A549 (cell line): Measurements from ENCODE around the gene FMNL2. TPM values are rescaled to one million over a fixed set of nuclear protein-coding genes. Genes with fewer than 3 reads are reported as not detected.

Source experiments
- ATAC-seq, 2 experiments: fragments of 200-7000 bp in 1 of 2; fragments of >200 bp in 1 of 2; cut with Nextera tagmentation in 1 of 2; cut with Tn5 transposase in 1 of 2; 3 replicates each; pipeline versions ENCODE4 v1.8.0 to v1.9.1; 2018 to 2020; ENCODE audit warnings: mild to moderate bottlenecking in 1 of 2, moderate library complexity in 1 of 2
- CTCF ChIA-PET: fragments of 300-600 bp; sonication (Branson Sonifier 250); formaldehyde crosslinking; extraction: SDS; loops from one replicate; lab custom pipeline; 2021; ENCODE audit warnings: antibody characterized with exemption, inconsistent platforms; lab: Yijun Ruan, JAX
- POLR2A ChIA-PET: fragments of 350-600 bp; formaldehyde crosslinking; extraction: SDS; loops from one replicate; lab custom pipeline; 2021; ENCODE audit warnings: antibody characterized with exemption, inconsistent platforms; lab: Yijun Ruan, JAX
- DNase-seq, 2 experiments: peaks; one replicate each; pipeline versions ENCODE4 v3.0.0 to v3.0.0-alpha.2; 2011 to 2016; ENCODE audit warnings: low read depth in 1 of 2, low spot score in 1 of 2
- FAIRE-seq: peaks from 2 replicates; lab custom pipeline; 2011; peaks lifted over from hg19 to GRCh38; lab: Jason Lieb, UNC
- H3K27ac ChIP-seq, 2 experiments: fragments of >200 bp; sonication (Bioruptor Twin); formaldehyde crosslinking; 3 replicates each; pipeline ENCODE4 v1.5.1; 2016 to 2017
- H3K4me1 ChIP-seq: fragments of >200 bp; sonication (Bioruptor Twin); formaldehyde crosslinking; 3 replicates; pipeline ENCODE4 v1.6.1; 2016
- H3K4me2 ChIP-seq: fragments of >200 bp; sonication (Bioruptor Twin); formaldehyde crosslinking; 3 replicates; pipeline ENCODE4 v1.6.1; 2016
- H3K4me3 ChIP-seq: fragments of >200 bp; sonication (Bioruptor Twin); formaldehyde crosslinking; 3 replicates; pipeline ENCODE4 v1.5.1; 2016
- H3K9me3 ChIP-seq: fragments of >200 bp; sonication (Bioruptor Twin); formaldehyde crosslinking; 3 replicates; pipeline ENCODE4 v1.6.1; 2016
- BHLHE40 ChIP-seq: IDR thresholded peaks from 2 replicates; pipeline ENCODE4 v1.6.1; 2012; ENCODE audit warnings: low read depth, low read length, inconsistent platforms
- CBX2 ChIP-seq: fragments of 200-600 bp; sonication (generic); IDR thresholded peaks from 2 replicates; pipeline ENCODE4 v1.6.1; 2016; ENCODE audit warnings: low read depth, mild to moderate bottlenecking, borderline replicate concordance
- CBX8 ChIP-seq: fragments of 200-600 bp; sonication (generic); IDR thresholded peaks from 2 replicates; pipeline ENCODE4 v1.6.1; 2016
- CEBPB ChIP-seq, 2 experiments: fragments of >200 bp in 1 of 2; sonication (Bioruptor Twin) in 1 of 2; formaldehyde crosslinking in 1 of 2; IDR thresholded peaks; 2 replicates each; pipeline ENCODE4 v1.6.1; 2012 to 2016
- CHD4 ChIP-seq: fragments of 200-600 bp; sonication (generic); IDR thresholded peaks from 2 replicates; pipeline ENCODE4 v1.6.1; 2016; ENCODE audit warnings: antibody characterized with exemption, mild to moderate bottlenecking, borderline replicate concordance
- EP300 ChIP-seq, 2 experiments: fragments of >200 bp; sonication (Bioruptor Twin); formaldehyde crosslinking; IDR thresholded peaks; 2 replicates in 1 of 2; 3 replicates in 1 of 2; pipeline ENCODE4 v1.6.1; 2016 to 2017
- FOXS1 ChIP-seq: fragments of 250-450 bp; sonication (Bioruptor Pico); IDR thresholded peaks from 2 replicates; pipeline ENCODE4 v1.5.0; 2020; ENCODE audit warnings: mild to moderate bottlenecking, moderate library complexity
- HDAC2 ChIP-seq: fragments of 200-600 bp; sonication (generic); IDR thresholded peaks from 2 replicates; pipeline ENCODE4 v1.6.1; 2016
- HOXA7 ChIP-seq: fragments of 250-450 bp; sonication (Bioruptor Pico); IDR thresholded peaks from 2 replicates; pipeline ENCODE4 v1.5.0; 2020; ENCODE audit warnings: mild to moderate bottlenecking, moderate library complexity
- JUN ChIP-seq, 2 experiments: fragments of >200 bp; sonication (Bioruptor Twin); formaldehyde crosslinking; IDR thresholded peaks; 2 replicates in 1 of 2; 3 replicates in 1 of 2; pipeline ENCODE4 v1.6.1; 2016 to 2017
- JUNB ChIP-seq: fragments of >200 bp; sonication (Bioruptor Twin); formaldehyde crosslinking; IDR thresholded peaks from 2 replicates; pipeline ENCODE4 v1.6.1; 2016
- KDM5A ChIP-seq: fragments of 200-600 bp; sonication (generic); IDR thresholded peaks from 2 replicates; pipeline ENCODE4 v1.6.1; 2016; ENCODE audit warnings: antibody characterized with exemption, mild to moderate bottlenecking
- MAZ ChIP-seq: fragments of 150-350 bp; IDR thresholded peaks from 2 replicates; pipeline ENCODE4 v1.6.1; 2014; ENCODE audit warnings: antibody characterized with exemption, low read depth, low read length, borderline replicate concordance
- NPAS2 ChIP-seq: fragments of 250-450 bp; sonication (Bioruptor Pico); IDR thresholded peaks from 2 replicates; pipeline ENCODE4 v1.8.0; 2022; ENCODE audit warnings: mild to moderate bottlenecking, moderate library complexity, borderline replicate concordance
- RAD21 ChIP-seq, 2 experiments: fragments of >200 bp in 1 of 2; sonication (Bioruptor Twin) in 1 of 2; formaldehyde crosslinking in 1 of 2; IDR thresholded peaks in 1 of 2; conservative IDR thresholded peaks in 1 of 2; 2 replicates in 1 of 2; 3 replicates in 1 of 2; pipeline ENCODE4 v1.6.1; 2012 to 2018; ENCODE audit warnings: inconsistent platforms in 1 of 2
- RARB ChIP-seq: fragments of 250-450 bp; sonication (Bioruptor Pico); IDR thresholded peaks from 2 replicates; pipeline ENCODE4 v1.8.0; 2021; ENCODE audit warnings: mild to moderate bottlenecking, moderate library complexity
- RCOR1 ChIP-seq: fragments of 150-350 bp; IDR thresholded peaks from 2 replicates; pipeline ENCODE4 v1.6.1; 2014; ENCODE audit warnings: antibody characterized with exemption, low read length, low read depth
- SMC3 ChIP-seq: fragments of >200 bp; sonication (Bioruptor Twin); formaldehyde crosslinking; IDR thresholded peaks from 3 replicates; pipeline ENCODE4 v1.6.1; 2018; ENCODE audit warnings: inconsistent platforms
- TP53 ChIP-seq: fragments of 250-450 bp; sonication (Bioruptor Pico); IDR thresholded peaks from 2 replicates; pipeline ENCODE4 v1.5.0; 2021; ENCODE audit warnings: mild to moderate bottlenecking, moderate library complexity
- ZFP36 ChIP-seq: fragments of 450-650 bp; IDR thresholded peaks from 2 replicates; pipeline ENCODE4 v1.6.1; 2014; ENCODE audit warnings: borderline replicate concordance; ENCODE audit not compliant: partially characterized antibody
- ZNF302 ChIP-seq: fragments of 250-450 bp; sonication (Bioruptor Pico); IDR thresholded peaks from 2 replicates; pipeline ENCODE4 v1.9.0; 2021; ENCODE audit warnings: inconsistent platforms, mild to moderate bottlenecking, moderate library complexity
- ZSCAN20 ChIP-seq: fragments of 250-450 bp; sonication (Bioruptor Pico); IDR thresholded peaks from 2 replicates; pipeline ENCODE4 v1.8.0; 2022; ENCODE audit warnings: mild to moderate bottlenecking, moderate library complexity
- WGBS: methylation state at CpG from one replicate; pipeline ENCODE4 v1.1.6; 2017; ENCODE audit errors: missing lambda C conversion rate; 5-methylcytosine and 5-hydroxymethylcytosine counted together
- polyA plus RNA-seq, 4 experiments: library from polyadenylated mRNA; depleted of rRNA in 3 of 4; stranded (reverse); fragments of >200 nt; fragmentation: RNase III in 1 of 4; extraction: RNeasy Plus Mini Kit Qiagen cat#74134 plus additional on column Dnase treatment in 1 of 4; gene quantifications; 2 replicates in 3 of 4; 3 replicates in 1 of 4; pipeline ENCODE4 v1.2.3, GENCODE V29; 2011 to 2017
- TF ChIP-seq, protein P1 (sequence below): IDR thresholded peaks from 2 replicates; pipeline ENCODE4 v1.6.1; 2012; ENCODE audit warnings: low read depth, borderline replicate concordance
- TF ChIP-seq, protein P2 (sequence below): fragments of >200 bp; sonication (Bioruptor Twin); formaldehyde crosslinking; IDR thresholded peaks from 3 replicates; pipeline ENCODE4 v1.6.1; 2016
- TF ChIP-seq, protein P3 (sequence below): IDR thresholded peaks from 2 replicates; pipeline ENCODE4 v1.6.1; 2012
- TF ChIP-seq, protein P4 (sequence below): IDR thresholded peaks from 2 replicates; pipeline ENCODE4 v1.6.1; 2012
- TF ChIP-seq, protein P5 (sequence below): fragments of 250-450 bp; sonication (Bioruptor Pico); IDR thresholded peaks from 2 replicates; pipeline ENCODE4 v1.5.0; 2021; ENCODE audit warnings: mild to moderate bottlenecking, moderate library complexity, borderline replicate concordance

The FMNL2 gene
- polyA plus RNA-seq, 2 of the 4 experiments (the other 2 are of a cell fraction): 27.9 to 36.5 TPM

DNA sequence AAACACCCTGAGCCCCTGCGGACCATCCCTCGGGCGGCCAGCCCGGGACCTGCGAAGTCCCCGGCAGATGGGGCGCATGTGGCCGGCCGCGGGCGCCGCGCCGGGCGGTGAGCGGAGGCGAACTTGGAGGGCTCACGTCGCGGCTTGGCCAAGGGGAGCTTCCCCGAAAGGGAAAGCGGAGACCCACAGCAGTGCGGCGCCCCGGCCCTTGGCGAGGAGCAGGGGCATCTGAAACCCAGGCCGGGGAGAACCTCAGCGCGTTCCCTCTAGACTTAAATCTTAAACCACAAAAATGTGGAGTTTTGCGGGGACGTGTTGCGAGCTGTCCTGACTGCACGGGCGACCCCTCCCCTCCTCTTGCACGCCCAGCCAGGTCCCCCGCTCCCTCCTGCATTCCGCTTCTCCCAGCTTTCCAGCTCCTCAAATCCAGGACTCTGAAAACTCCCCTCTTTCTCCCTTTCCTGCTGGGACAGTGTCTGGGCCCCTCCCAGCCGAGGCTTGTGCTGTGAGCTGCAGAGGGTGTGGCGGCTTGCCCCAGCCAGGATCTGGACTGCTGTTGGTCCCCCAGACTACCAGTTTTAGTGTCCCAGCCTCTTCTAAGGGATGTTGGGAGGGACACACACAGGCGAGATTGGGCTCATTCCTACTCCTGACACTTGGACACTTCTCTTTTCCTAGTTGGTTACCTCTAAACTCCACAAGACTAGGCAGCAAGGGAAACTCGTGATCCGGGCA, 1.3 kb downstream of the FMNL2 start (continued):
- no peak for TF ChIP-seq CBX2
- TF ChIP-seq CBX8: no peak
- no peak for TF ChIP-seq SMC3
- 0 out of 5 replicates have a peak, but pooled peaks of 1 of the 2 experiments have one; percentile 19 for TF ChIP-seq JUN (IDR thresholded peaks at IDR 0.05)
- no peak for TF ChIP-seq ZNF302 (CRISPR knock-in tag)
- TF ChIP-seq EP300 (IDR thresholded peaks at IDR 0.05): no peak
- TF ChIP-seq RCOR1: no peak
- TF ChIP-seq, protein P1, sequence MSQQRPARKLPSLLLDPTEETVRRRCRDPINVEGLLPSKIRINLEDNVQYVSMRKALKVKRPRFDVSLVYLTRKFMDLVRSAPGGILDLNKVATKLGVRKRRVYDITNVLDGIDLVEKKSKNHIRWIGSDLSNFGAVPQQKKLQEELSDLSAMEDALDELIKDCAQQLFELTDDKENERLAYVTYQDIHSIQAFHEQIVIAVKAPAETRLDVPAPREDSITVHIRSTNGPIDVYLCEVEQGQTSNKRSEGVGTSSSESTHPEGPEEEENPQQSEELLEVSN: peak; percentile 54; the same call in 1 of the 2 replicates
- TF ChIP-seq JUNB: no peak
- TF ChIP-seq NPAS2 (CRISPR knock-in tag): no peak
- no peak for TF ChIP-seq ZSCAN20 (CRISPR knock-in tag)
- TF ChIP-seq KDM5A: no peak
- TF ChIP-seq MAZ: no peak
- no peak for TF ChIP-seq CHD4
- TF ChIP-seq ZFP36: no peak
- TF ChIP-seq HOXA7 (CRISPR knock-in tag): no peak
- TF ChIP-seq, protein P2, sequence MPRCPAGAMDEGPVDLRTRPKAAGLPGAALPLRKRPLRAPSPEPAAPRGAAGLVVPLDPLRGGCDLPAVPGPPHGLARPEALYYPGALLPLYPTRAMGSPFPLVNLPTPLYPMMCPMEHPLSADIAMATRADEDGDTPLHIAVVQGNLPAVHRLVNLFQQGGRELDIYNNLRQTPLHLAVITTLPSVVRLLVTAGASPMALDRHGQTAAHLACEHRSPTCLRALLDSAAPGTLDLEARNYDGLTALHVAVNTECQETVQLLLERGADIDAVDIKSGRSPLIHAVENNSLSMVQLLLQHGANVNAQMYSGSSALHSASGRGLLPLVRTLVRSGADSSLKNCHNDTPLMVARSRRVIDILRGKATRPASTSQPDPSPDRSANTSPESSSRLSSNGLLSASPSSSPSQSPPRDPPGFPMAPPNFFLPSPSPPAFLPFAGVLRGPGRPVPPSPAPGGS: no peak
- TF ChIP-seq, protein P3, sequence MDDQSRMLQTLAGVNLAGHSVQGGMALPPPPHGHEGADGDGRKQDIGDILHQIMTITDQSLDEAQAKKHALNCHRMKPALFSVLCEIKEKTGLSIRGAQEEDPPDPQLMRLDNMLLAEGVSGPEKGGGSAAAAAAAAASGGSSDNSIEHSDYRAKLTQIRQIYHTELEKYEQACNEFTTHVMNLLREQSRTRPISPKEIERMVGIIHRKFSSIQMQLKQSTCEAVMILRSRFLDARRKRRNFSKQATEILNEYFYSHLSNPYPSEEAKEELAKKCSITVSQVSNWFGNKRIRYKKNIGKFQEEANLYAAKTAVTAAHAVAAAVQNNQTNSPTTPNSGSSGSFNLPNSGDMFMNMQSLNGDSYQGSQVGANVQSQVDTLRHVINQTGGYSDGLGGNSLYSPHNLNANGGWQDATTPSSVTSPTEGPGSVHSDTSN: no peak
- 0 out of 2 replicates have a peak, but pooled peaks have one; percentile 23 for TF ChIP-seq HDAC2
- TF ChIP-seq BHLHE40: no peak
- no peak; a peak in 3 of 5 replicates for TF ChIP-seq RAD21 (conservative IDR thresholded peaks at IDR 0.05 in 1 of 2, IDR thresholded peaks at IDR 0.05 in 1 of 2)

DNA sequence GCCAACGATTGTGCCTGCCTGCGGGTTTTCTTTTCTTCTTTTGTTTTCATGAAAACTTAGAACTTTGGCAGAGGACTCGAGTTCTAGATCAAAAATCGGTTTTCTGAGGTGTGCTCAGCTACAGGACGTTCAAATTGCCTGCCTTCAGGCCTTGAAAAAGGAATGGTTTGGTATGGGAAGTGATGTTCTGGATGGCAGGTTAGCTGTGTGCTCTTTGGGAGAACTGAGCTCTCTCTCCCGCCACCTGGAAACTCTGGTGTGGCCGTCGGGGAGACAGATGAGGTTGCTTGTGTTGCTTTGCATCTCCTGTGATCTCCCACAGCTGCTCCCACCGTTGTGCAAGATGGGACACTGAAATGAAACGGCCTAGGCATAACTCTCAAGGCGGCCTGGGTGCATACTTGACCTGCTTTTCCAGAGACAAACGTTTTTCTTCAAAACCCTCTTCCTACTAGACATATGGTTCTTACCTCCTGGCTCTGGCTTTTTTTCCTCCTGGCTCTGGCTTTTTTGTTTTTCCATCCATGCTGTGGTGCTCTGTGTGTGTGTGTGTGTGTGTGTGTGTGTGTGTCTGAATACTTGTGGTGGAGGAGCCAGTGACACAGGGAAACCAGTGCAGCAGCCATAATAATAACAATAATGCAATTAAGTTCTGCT, 2.0 kb downstream of the FMNL2 start:
- WGBS: 5% methylated on average over 12 of the region's 12 CpGs
- no peak for FAIRE-seq

More for the DNA sequence above, 2.0 kb downstream of the FMNL2 start:
- TF ChIP-seq, protein P4, sequence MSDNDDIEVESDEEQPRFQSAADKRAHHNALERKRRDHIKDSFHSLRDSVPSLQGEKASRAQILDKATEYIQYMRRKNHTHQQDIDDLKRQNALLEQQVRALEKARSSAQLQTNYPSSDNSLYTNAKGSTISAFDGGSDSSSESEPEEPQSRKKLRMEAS: no peak
- TF ChIP-seq RARB (CRISPR knock-in tag) (no peak), TP53 (no peak), FOXS1 (CRISPR knock-in tag) (no peak), ZNF302 (CRISPR knock-in tag) (no peak), CEBPB (IDR thresholded peaks at IDR 0.05) (no peak), NPAS2 (CRISPR knock-in tag) (no peak)
- TF ChIP-seq, protein P5, sequence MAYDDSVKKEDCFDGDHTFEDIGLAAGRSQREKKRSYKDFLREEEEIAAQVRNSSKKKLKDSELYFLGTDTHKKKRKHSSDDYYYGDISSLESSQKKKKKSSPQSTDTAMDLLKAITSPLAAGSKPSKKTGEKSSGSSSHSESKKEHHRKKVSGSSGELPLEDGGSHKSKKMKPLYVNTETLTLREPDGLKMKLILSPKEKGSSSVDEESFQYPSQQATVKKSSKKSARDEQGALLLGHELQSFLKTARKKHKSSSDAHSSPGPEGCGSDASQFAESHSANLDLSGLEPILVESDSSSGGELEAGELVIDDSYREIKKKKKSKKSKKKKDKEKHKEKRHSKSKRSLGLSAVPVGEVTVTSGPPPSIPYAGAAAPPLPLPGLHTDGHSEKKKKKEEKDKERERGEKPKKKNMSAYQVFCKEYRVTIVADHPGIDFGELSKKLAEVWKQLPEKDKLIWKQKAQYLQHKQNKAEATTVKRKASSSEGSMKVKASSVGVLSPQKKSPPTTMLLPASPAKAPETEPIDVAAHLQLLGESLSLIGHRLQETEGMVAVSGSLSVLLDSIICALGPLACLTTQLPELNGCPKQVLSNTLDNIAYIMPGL: no peak
- H3K4me2 ChIP-seq: peak overlapping the region; percentile 80
- DNase-seq (peak in 1 of 2 experiments; percentile 36), ATAC-seq (peak in 1 of 2 experiments; percentile 12; a peak in 3 of 6 replicates)
- POLR2A ChIA-PET: interaction anchor here (1.6 to 2.4 kb wide), 2 partner anchors 85 to 88 kb away, joined by 3 to 6 read pairs; no protein-coding TSS in a partner anchor
- CTCF ChIA-PET: interaction anchor here (0.8 to 2.9 kb wide), 10 partner anchors 10 to 312 kb away, joined by 3 to 13 read pairs (median 3); no protein-coding TSS in a partner anchor
- H3K4me3 ChIP-seq: peak overlapping the region; percentile 98
- H3K9me3 ChIP-seq: no peaks in the 10 kb centered on the region
- H3K27ac ChIP-seq: peak overlapping the region; percentile 91 to 94
- peaks cover 39% of the 10 kb centered on the region for H3K4me1 ChIP-seq
